Measurements from ENCODE around the gene AKR1C8. TPM values are rescaled to one million over a fixed set of nuclear protein-coding genes. Genes with fewer than 3 reads are reported as not detected.
"Not testable (repeated sequence)": the region's sequence is repeated elsewhere in the genome, so short reads cannot be mapped to it uniquely, and the experiment has no call there.

Gene AKR1C8
- total RNA-seq, 1 experiment from 2014 or later = not detected

- TF ChIP-seq, protein P1, sequence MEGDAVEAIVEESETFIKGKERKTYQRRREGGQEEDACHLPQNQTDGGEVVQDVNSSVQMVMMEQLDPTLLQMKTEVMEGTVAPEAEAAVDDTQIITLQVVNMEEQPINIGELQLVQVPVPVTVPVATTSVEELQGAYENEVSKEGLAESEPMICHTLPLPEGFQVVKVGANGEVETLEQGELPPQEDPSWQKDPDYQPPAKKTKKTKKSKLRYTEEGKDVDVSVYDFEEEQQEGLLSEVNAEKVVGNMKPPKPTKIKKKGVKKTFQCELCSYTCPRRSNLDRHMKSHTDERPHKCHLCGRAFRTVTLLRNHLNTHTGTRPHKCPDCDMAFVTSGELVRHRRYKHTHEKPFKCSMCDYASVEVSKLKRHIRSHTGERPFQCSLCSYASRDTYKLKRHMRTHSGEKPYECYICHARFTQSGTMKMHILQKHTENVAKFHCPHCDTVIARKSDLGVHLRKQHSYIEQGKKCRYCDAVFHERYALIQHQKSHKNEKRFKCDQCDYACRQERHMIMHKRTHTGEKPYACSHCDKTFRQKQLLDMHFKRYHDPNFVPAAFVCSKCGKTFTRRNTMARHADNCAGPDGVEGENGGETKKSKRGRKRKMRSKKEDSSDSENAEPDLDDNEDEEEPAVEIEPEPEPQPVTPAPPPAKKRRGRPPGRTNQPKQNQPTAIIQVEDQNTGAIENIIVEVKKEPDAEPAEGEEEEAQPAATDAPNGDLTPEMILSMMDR (IDR thresholded peaks at IDR 0.05; ENCODE audit: unreplicated experiment) = no peak
- Mint-ChIP-seq H3K27me3 (ENCODE audit: insufficient read depth, unreplicated experiment) (no peaks in the 10 kb centered on the region), H3K27ac (ENCODE audit: low read depth, unreplicated experiment) (no peak overlapping the region), H3K9me3 (ENCODE audit: unreplicated experiment) (no peaks in the 10 kb centered on the region), H3K4me1 (ENCODE audit: insufficient read depth, unreplicated experiment) (no peaks in the 10 kb centered on the region), H3K36me3 (ENCODE audit: insufficient read depth, unreplicated experiment) (no peaks in the 10 kb centered on the region), H3K4me3 (ENCODE audit: unreplicated experiment) (no peak overlapping the region)
- no peak for DNase-seq (ENCODE audit: unreplicated experiment)
- intact Hi-C loops (cut with micrococcal nuclease) = no loop called here
- no TSS peak for BruUV-seq (replicated peaks)
- ChIA-PET CTCF (interaction anchor here (0.6 kb wide), 2 partner anchors 19 to 195 kb away, joined by 3 read pairs; no protein-coding TSS in a partner anchor), POLR2A (no interaction called here)
These were observed 42.8 kb downstream of the AKR1C8 start for GRCh38 chr10:5142199-5142598.

DNA sequence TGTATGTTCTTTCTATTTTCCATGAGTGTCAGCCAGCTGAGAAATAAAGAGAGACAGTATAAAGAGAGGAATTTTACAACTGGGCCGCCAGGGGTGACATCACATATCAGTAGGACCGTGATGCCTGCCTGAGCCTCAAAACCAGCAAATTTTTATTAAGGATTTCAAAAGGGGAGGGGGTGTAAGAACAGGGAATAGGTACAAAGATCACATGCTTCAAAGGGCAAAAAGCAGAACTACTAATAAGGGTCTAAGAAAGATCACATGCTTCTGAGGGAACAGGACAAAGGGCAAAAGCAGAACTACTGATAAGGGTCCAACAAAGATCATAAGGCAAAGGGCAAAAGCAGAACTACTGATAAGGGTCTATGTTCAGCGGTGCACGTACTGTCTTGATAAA lies 47.3 kb downstream of the AKR1C8 start:
- DNase-seq (ENCODE audit: unreplicated experiment); H3K36me3 Mint-ChIP-seq (ENCODE audit: insufficient read depth, unreplicated experiment); intact Hi-C loops (cut with micrococcal nuclease); H3K4me3 Mint-ChIP-seq (ENCODE audit: unreplicated experiment); H3K27ac Mint-ChIP-seq (ENCODE audit: low read depth, unreplicated experiment); H3K27me3 Mint-ChIP-seq (ENCODE audit: insufficient read depth, unreplicated experiment); H3K9me3 Mint-ChIP-seq (ENCODE audit: unreplicated experiment); H3K4me1 Mint-ChIP-seq (ENCODE audit: insufficient read depth, unreplicated experiment); POLR2A ChIA-PET; BruUV-seq (replicated peaks); CTCF ChIA-PET: not testable (repeated sequence)

DNA sequence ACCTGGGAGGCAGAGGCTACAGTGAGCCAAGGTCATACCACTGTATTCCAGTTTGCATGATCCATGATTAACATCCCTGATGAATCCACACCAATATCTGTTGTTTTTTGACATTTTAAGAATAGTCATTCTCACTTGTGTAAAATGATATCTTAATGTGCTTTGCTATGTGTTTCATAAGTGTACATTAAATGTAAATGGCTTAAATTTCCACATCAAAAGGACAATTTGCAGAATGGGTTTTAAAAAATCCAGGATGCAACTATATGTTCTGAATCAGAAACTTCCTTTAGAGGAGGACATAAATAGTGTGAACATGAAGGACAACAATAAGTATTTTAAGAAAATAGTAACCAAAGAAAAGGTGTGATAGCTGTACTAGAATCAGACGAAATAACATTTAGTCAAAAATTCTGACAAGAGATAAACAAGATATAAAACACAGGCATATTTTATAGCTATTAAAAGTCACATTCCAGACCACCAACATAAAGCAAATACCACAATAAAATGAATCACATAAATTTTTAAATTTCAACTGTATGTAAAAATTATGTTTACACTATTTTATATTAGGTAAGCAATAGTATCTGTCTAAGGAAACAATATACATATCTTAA lies 48.4 kb downstream of the AKR1C8 start:
- H3K4me1 Mint-ChIP-seq (ENCODE audit: insufficient read depth, unreplicated experiment) = no peaks in the 10 kb centered on the region
- TF ChIP-seq, protein P1 (IDR thresholded peaks at IDR 0.05; ENCODE audit: unreplicated experiment) = no peak
- DNase-seq (ENCODE audit: unreplicated experiment) = no peak
- no peaks in the 10 kb centered on the region for H3K9me3 Mint-ChIP-seq (ENCODE audit: unreplicated experiment)
- no peak overlapping the region for H3K27ac Mint-ChIP-seq (ENCODE audit: low read depth, unreplicated experiment)
- no TSS peak for BruUV-seq (replicated peaks)
- ChIA-PET CTCF (interaction anchor here (0.7 kb wide), 1 partner anchor 152 kb away, joined by 3 read pairs; no protein-coding TSS in a partner anchor), POLR2A (interaction anchor here (1.2 kb wide), 1 partner anchor 14 kb away, joined by 3 read pairs; no protein-coding TSS in a partner anchor)
- intact Hi-C loops (cut with micrococcal nuclease) = no loop called here
- H3K36me3 Mint-ChIP-seq (ENCODE audit: insufficient read depth, unreplicated experiment) = no peaks in the 10 kb centered on the region
- no peaks in the 10 kb centered on the region for H3K27me3 Mint-ChIP-seq (ENCODE audit: insufficient read depth, unreplicated experiment)
- no peak overlapping the region for H3K4me3 Mint-ChIP-seq (ENCODE audit: unreplicated experiment)

- BruUV-seq (replicated peaks) = no TSS peak
- intact Hi-C loops (cut with micrococcal nuclease) = no loop called here
- ChIA-PET POLR2A (no interaction called here), CTCF (no interaction called here)
- Mint-ChIP-seq H3K36me3 (ENCODE audit: insufficient read depth, unreplicated experiment) (no peaks in the 10 kb centered on the region), H3K27ac (ENCODE audit: low read depth, unreplicated experiment) (no peak overlapping the region), H3K4me1 (ENCODE audit: insufficient read depth, unreplicated experiment) (no peaks in the 10 kb centered on the region), H3K4me3 (ENCODE audit: unreplicated experiment) (no peak overlapping the region), H3K9me3 (ENCODE audit: unreplicated experiment) (no peaks in the 10 kb centered on the region), H3K27me3 (ENCODE audit: insufficient read depth, unreplicated experiment) (no peaks in the 10 kb centered on the region)
- TF ChIP-seq, protein P1 (IDR thresholded peaks at IDR 0.05; ENCODE audit: unreplicated experiment) = no peak
- DNase-seq (ENCODE audit: unreplicated experiment) = no peak
These were observed 49.4 kb downstream of the AKR1C8 start for GRCh38 chr10:5135581-5135980.

Data from MCF 10A (cell line).